Spleen (tissue), 11 donors: Measurements from ENCODE around the gene DNM1. TPM values are rescaled to one million over a fixed set of nuclear protein-coding genes. Genes with fewer than 3 reads are reported as not detected.

Source experiments
- DNase-seq: peaks from one replicate; pipeline ENCODE4 v3.0.0-alpha.2; 2020
- H3K27ac ChIP-seq, 8 donors: fragments of 200-600 bp; sonication (generic) in 7 of 8; 1 replicate in 4 of 8; 2 replicates in 4 of 8; pipeline versions ENCODE4 v1.5.0 to v1.8.0; 2016 to 2021; ENCODE audit warnings: inconsistent platforms in 4 of 8, mild to moderate bottlenecking in 4 of 8, moderate library complexity in 1 of 8
- H3K27me3 ChIP-seq, 7 donors: fragments of 200-600 bp; sonication (generic) in 6 of 7; replicated peaks in 1 of 7; 1 replicate in 4 of 7; 2 replicates in 3 of 7; pipeline versions ENCODE4 v1.5.0 to v1.8.0; 2016 to 2021; ENCODE audit warnings: inconsistent platforms in 3 of 7, mild to moderate bottlenecking in 1 of 7
- H3K36me3 ChIP-seq, 6 donors: fragments of 200-600 bp; sonication (generic) in 5 of 6; 1 replicate in 4 of 6; 2 replicates in 2 of 6; pipeline versions ENCODE4 v1.5.0 to v1.8.0; 2016 to 2021; ENCODE audit warnings: inconsistent platforms in 2 of 6
- H3K4me1 ChIP-seq, 6 donors: fragments of 200-600 bp; sonication (generic) in 5 of 6; 1 replicate in 3 of 6; 2 replicates in 3 of 6; pipeline versions ENCODE4 v1.5.0 to v1.8.0; 2016 to 2021; ENCODE audit warnings: inconsistent platforms in 3 of 6
- H3K4me3 ChIP-seq, 8 donors: fragments of 200-600 bp; sonication (generic) in 7 of 8; 1 replicate in 4 of 8; 2 replicates in 4 of 8; pipeline versions ENCODE4 v1.5.0 to v1.8.0; 2016 to 2021; ENCODE audit warnings: inconsistent platforms in 4 of 8, mild to moderate bottlenecking in 4 of 8, moderate library complexity in 2 of 8
- H3K9me3 ChIP-seq, 8 donors: fragments of 200-600 bp; sonication (generic) in 7 of 8; 1 replicate in 4 of 8; 2 replicates in 4 of 8; pipeline versions ENCODE4 v1.5.0 to v1.8.0; 2016 to 2021; ENCODE audit warnings: inconsistent platforms in 4 of 8
- POLR2A ChIP-seq, 3 donors: fragments of 450-650 bp; IDR thresholded peaks; one replicate each; pipeline ENCODE4 v1.5.1; 2017; ENCODE audit warnings: antibody characterized with exemption in 3 of 3, mild to moderate bottlenecking in 1 of 3
- POLR2AphosphoS5 ChIP-seq, 3 donors: sonication (generic); formaldehyde crosslinking; IDR thresholded peaks; one replicate each; pipeline ENCODE4 v1.5.1; 2017; ENCODE audit warnings: antibody characterized with exemption in 3 of 3
- WGBS, 5 donors: extraction: QIAGEN DNeasy Blood & Tissue Kit in 3 of 5; methylation state at CpG; one replicate each; pipeline versions ENCODE4 v1.1.5 to v1.1.7; 2013 to 2018; 5-methylcytosine and 5-hydroxymethylcytosine counted together
- intact Hi-C: fragments of 100-400 bp; cut with DNase I; formaldehyde crosslinking; loops from one replicate; pipeline ENCODE4 v1.15.0; 2023; ENCODE audit warnings: low total_unique reads
- polyA plus RNA-seq, 3 donors: library from polyadenylated mRNA; stranded (reverse); fragments of 200-250 nt; gene quantifications; one replicate each; pipeline ENCODE4 v1.2.1, GENCODE V29; 2013
- total RNA-seq, 7 donors: library from RNA; depleted of rRNA in 3 of 7; stranded (reverse); fragments of >200 nt in 3 of 7; fragmentation: NEBNext Ultra II Directional in 4 of 7; extraction: Animal tissue kit (Norgen Biotek cat#: 25700) in 4 of 7; gene quantifications; one replicate each; pipeline versions ENCODE4 v1.1.0 to v1.2.1, GENCODE V29; 2016 to 2021
- TF ChIP-seq, protein P1 (sequence below), 11 experiments: fragments of 200-600 bp in 7 of 11; fragments of 450-650 bp in 4 of 11; sonication (generic) in 4 of 11; IDR thresholded peaks in 8 of 11; conservative IDR thresholded peaks in 3 of 11; 1 replicate in 7 of 11; 2 replicates in 4 of 11; pipeline versions ENCODE4 v1.4.0 to v1.8.0; 2016 to 2021; ENCODE audit warnings: antibody characterized with exemption in 11 of 11, inconsistent platforms in 4 of 11, mild to moderate bottlenecking in 1 of 11
- donor health status: healthy with polysubstance abuse.
- donor health status: DM: no; HTN: no; CAD: no; lungs with moderate emphysema.
- donor health status: DM: no; HTN: no; CAD: no.
- donor health status: Bipolar disorder and iron deficiency.
- donor health status: healthy.
- donor health status: DM: no; HTN: no; CAD: no.
- donor health status: DM: yes; HTN: yes; CAD: no.

DNM1 gene
- total and polyA plus RNA-seq, 10 donors = 0.42 to 3.6 (median 1.6) TPM

GRCh38 chr9:128188209-128188608 is 15.0 kb upstream of the DNM1 start:
- no peak for DNase-seq
- no peak overlapping the region for H3K4me3 ChIP-seq
- no peaks in the 10 kb centered on the region for H3K9me3 ChIP-seq
- intact Hi-C loops = no loop called here
- 84 to 96% (median 87%) methylated on average over 1 of the region's 1 CpG for WGBS, 5 donors
- H3K27me3 ChIP-seq = no peaks in the 10 kb centered on the region
- H3K27ac ChIP-seq = no peak overlapping the region
- TF ChIP-seq, protein P1, sequence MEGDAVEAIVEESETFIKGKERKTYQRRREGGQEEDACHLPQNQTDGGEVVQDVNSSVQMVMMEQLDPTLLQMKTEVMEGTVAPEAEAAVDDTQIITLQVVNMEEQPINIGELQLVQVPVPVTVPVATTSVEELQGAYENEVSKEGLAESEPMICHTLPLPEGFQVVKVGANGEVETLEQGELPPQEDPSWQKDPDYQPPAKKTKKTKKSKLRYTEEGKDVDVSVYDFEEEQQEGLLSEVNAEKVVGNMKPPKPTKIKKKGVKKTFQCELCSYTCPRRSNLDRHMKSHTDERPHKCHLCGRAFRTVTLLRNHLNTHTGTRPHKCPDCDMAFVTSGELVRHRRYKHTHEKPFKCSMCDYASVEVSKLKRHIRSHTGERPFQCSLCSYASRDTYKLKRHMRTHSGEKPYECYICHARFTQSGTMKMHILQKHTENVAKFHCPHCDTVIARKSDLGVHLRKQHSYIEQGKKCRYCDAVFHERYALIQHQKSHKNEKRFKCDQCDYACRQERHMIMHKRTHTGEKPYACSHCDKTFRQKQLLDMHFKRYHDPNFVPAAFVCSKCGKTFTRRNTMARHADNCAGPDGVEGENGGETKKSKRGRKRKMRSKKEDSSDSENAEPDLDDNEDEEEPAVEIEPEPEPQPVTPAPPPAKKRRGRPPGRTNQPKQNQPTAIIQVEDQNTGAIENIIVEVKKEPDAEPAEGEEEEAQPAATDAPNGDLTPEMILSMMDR (IDR thresholded peaks at IDR 0.05 in 8 of 11, conservative IDR thresholded peaks at IDR 0.05 in 3 of 11) = no peak
- no peak for TF ChIP-seq POLR2AphosphoS5 (IDR thresholded peaks at IDR 0.05)
- no peak for TF ChIP-seq POLR2A (IDR thresholded peaks at IDR 0.05)
- peaks cover 0 to 72% (median 48%) of the 10 kb centered on the region in 6 donors for H3K36me3 ChIP-seq
- H3K4me1 ChIP-seq = peaks cover 16 to 53% (median 33%) of the 10 kb centered on the region in 6 donors

DNA sequence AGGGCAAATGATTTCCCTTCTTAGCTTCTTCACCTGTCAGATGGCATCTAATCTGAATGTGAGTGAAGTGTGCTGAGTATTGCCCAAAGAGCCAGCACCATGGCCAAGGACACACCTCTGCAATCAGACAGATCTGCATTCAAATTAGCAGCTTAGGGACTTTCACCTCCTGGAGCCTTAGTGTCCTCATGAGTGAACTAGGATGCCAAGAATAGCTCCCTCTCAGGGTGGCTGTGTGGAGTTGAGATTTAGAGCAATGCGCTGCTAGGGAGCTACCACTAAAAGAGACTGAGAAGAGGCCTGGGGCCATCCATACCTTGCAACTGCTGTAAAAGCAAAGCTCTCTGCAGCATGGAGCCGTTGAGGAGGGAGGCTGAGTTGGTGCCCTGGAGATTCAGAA is 13.2 kb upstream of the DNM1 start:
- no peaks in the 10 kb centered on the region for H3K9me3 ChIP-seq
- TF ChIP-seq, protein P1 (IDR thresholded peaks at IDR 0.05 in 8 of 11, conservative IDR thresholded peaks at IDR 0.05 in 3 of 11) = no peak
- no peak overlapping the region for H3K27ac ChIP-seq
- peaks cover 16 to 58% (median 33%) of the 10 kb centered on the region in 6 donors for H3K4me1 ChIP-seq
- peaks cover 0 to 53% (median 32%) of the 10 kb centered on the region in 6 donors for H3K36me3 ChIP-seq
- intact Hi-C loops = no loop called here
- H3K4me3 ChIP-seq = peak overlapping the region in 3 of 8 donors; percentile 67 to 87 (median 72)
- H3K27me3 ChIP-seq = no peaks in the 10 kb centered on the region
- DNase-seq = no peak
- WGBS, 5 donors = 72 to 91% (median 85%) methylated on average over 2 of the region's 2 CpGs

- TF ChIP-seq POLR2A (IDR thresholded peaks at IDR 0.05) (no peak), POLR2AphosphoS5 (IDR thresholded peaks at IDR 0.05) (no peak)
- TF ChIP-seq, protein P1 (IDR thresholded peaks at IDR 0.05 in 8 of 11, conservative IDR thresholded peaks at IDR 0.05 in 3 of 11) = no peak
- Histone ChIP-seq H3K4me3 (peak overlapping the region; percentile 45 to 93 (median 74)), H3K27ac (peak overlapping the region; percentile 80 to 94 (median 88)), H3K4me1 (peaks cover 16 to 58% (median 33%) of the 10 kb centered on the region in 6 donors), H3K36me3 (peaks cover 0 to 46% (median 25%) of the 10 kb centered on the region in 6 donors), H3K27me3 (no peaks in the 10 kb centered on the region), H3K9me3 (no peaks in the 10 kb centered on the region)
- 20 to 24% (median 22%) methylated on average over 30 to 32 of the region's 32 CpGs for WGBS, 5 donors
- intact Hi-C loops = no loop called here
- no peak for DNase-seq
Observed at GRCh38 chr9:128190516-128191405, 12.4 kb upstream of the DNM1 start.

GRCh38 chr9:128191406-128192046 is 11.7 kb upstream of the DNM1 start, which contains the start of gene CIZ1:
TSS of gene CIZ1 (minus strand) at chr9:128191572. CDS start at chr9:128190857, 715 bp downstream.
- H3K4me1 ChIP-seq = peaks cover 16 to 58% (median 33%) of the 10 kb centered on the region in 6 donors
- peak within 1 kb of the TSS; percentile 45 to 93 (median 74) for H3K4me3 ChIP-seq
- H3K27ac ChIP-seq = peak within 1 kb of the TSS; percentile 80 to 94 (median 88)
- H3K27me3 ChIP-seq = no peaks in the 10 kb centered on the region
- no peaks in the 10 kb centered on the region for H3K9me3 ChIP-seq
- intact Hi-C loops = no loop called here
- WGBS, 5 donors = 0 to 2% (median 1%) methylated on average over 34 to 71 of the region's 71 CpGs
- peak; percentile 97 for DNase-seq
- peak in 1 of 3 donors; percentile 37 for TF ChIP-seq POLR2A (IDR thresholded peaks at IDR 0.05)
- peak; percentile 60 to 80 (median 77) for TF ChIP-seq POLR2AphosphoS5 (IDR thresholded peaks at IDR 0.05)
- TF ChIP-seq, protein P1 (IDR thresholded peaks at IDR 0.05 in 8 of 11, conservative IDR thresholded peaks at IDR 0.05 in 3 of 11) = peak; percentile 41 to 95 (median 86)
- H3K36me3 ChIP-seq = peaks cover 0 to 38% (median 23%) of the 10 kb centered on the region in 6 donors
